Measurements from ENCODE around the gene BNIP3.
"Not testable (repeated sequence)": the region's sequence is repeated elsewhere in the genome, so short reads cannot be mapped to it uniquely, and the experiment has no call there.

Gene BNIP3

GRCh38 chr10:131977323-131978096, 4.2 kb downstream of the BNIP3 start:
- DNase-seq = no peak

- DNase-seq = no peak
These were observed 5.9 kb downstream of the BNIP3 start for GRCh38 chr10:131975796-131976195.

- DNase-seq = no peak
These were observed 6.7 kb downstream of the BNIP3 start for GRCh38 chr10:131975003-131975402.

GRCh38 chr10:131974034-131974817, 7.5 kb downstream of the BNIP3 start:
- no peak for DNase-seq

DNA sequence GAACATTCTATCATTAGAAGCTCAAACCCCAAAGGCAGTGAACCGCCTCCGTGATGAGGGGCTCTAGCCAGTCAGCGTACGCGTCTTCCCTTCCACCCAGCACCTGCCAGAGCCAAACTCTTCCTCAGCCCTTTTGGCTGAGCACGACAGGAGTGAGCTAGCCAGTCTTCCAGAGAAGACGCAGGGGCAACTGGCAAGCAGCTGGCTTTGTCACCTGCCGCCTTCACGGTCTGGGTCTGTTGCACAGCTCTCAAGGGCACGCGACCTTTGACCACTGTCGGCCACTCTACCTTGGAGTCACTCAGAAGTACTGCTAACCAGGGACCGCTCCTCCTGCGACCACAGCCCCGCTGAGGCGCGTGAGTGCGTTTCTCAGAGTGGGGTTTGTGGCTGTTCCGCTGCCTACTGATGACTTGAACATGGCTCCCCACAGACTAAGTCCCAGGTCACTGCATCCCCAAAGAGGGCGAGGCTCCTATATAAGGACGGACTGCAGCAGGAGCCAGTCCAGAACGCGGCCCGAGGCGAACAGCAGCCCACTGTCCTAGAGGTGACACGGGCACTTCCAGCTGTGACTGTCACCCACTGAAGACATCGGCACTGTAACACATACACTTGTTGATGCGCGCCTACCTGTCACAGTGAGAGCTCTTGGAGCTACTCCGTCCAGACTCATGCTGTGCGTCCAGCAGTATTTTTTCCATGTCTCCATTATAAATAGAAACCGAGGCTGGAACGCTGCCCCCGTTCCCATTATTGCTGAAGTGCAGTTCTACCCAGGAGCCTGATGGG, 8.4 kb downstream of the BNIP3 start:
- no peak for DNase-seq

DNA sequence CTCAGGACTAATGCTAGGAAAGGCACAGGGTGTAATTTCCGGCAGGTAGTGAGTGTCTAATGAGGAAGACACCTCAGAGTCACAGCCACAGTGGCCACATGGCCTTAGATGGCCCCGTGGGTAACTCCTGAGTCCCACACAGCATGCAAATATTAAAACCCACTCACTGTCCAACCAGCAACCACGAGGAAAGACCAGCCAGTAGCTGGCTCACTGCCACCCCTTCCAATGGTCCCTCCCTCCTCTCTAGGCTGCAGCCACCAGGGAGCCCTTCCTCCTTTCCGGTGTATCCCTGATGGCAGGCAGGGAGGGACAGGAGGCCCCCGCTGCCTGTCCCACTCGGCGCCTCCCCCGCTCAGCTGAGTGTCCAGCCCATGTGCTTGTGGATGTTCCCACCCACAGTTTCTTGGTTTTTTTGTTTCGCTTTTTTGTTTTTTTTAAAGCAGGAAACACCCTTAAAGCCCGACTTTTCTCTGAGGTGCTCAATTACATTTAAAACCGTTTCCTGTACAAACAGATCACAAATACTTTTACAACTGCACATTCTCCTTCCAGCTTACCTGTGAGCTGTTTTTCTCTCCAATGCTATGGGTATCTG, 9.2 kb downstream of the BNIP3 start:
- DNase-seq = no peak

DNA sequence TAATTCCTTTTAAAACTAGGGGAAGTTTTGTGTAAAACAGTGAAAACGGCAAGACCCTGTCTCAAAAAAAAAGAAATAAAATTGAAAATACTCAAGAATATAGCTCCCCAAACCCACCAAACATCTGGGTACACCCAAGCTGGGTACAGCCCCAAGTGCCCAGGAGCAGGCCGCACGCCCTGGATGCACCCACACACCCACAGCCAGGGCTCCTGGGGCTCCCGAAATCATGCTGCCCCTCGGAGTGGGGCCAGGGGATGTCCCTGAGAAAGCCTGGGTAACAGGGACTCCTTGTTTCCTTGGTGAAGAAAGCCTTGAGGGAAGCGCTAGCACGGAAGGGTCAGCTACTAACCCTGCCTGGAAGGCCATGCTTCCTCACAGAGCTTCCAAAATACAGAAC, 10.1 kb downstream of the BNIP3 start:
- DNase-seq = no peak

GRCh38 chr10:131970946-131971345, 10.8 kb downstream of the BNIP3 start:
- DNase-seq = no peak

DNA sequence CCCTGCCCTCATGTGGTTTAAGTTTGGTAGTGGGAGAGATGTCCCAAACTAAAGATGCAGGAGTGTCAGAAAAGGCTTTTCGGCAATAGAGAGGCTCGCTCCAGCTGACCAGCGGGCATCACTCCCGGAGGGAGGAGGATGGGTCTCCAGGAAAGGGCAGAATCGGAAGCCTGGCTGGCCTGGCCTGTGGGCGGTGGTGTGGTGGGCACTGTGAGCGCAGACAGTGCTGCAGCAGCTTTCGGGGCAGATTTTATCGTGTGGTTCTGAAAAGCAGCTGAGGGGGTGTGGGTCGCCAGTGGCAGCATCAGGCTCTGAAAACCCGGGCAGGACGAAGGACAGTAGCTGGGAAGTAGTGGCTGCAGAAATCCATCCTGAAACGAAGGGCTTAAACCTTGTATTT, 12.8 kb downstream of the BNIP3 start:
- no peak for DNase-seq

DNA sequence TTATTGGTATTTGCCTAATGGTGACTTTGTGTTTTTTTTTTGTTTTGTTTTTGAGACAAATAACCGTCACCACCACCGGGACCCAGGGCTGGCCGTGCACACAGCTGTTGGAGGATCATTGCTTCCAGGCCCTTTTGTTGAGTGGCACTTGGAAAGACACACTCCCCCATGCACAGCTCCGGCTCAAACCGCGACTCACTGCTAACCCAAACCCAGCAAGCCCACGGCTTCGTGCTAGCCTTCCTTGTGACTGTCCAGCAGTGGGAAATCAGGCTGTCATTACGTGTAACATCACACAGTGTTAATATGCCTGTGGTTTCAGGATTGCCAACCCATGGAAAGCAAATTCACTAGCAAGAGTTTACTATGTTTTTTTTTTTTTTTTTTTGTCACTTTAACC, 17.4 kb downstream of the BNIP3 start:
- no peak for DNase-seq

GRCh38 chr10:131963811-131964210, 17.9 kb downstream of the BNIP3 start:
- no peak for DNase-seq

DNA sequence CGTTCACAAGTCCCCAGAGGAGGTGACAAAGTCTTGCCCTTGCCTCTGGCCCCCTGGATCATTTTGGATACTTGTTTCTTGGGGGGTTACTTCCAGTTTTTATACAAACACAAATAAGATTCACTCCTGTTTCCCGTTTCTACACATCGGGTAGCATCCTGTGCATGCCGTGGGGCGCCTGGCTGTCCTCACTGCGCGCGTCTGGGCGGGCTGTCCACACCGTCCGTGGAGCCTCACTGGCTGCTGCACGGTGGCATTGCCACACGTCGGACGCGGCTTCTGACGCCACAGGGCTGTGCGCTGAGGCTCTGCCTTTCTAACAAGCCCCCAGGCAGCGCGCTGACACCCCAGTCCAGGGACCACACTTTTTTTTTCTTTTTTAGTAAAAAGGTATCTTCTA, 18.4 kb downstream of the BNIP3 start:
- no peak for DNase-seq

DNA sequence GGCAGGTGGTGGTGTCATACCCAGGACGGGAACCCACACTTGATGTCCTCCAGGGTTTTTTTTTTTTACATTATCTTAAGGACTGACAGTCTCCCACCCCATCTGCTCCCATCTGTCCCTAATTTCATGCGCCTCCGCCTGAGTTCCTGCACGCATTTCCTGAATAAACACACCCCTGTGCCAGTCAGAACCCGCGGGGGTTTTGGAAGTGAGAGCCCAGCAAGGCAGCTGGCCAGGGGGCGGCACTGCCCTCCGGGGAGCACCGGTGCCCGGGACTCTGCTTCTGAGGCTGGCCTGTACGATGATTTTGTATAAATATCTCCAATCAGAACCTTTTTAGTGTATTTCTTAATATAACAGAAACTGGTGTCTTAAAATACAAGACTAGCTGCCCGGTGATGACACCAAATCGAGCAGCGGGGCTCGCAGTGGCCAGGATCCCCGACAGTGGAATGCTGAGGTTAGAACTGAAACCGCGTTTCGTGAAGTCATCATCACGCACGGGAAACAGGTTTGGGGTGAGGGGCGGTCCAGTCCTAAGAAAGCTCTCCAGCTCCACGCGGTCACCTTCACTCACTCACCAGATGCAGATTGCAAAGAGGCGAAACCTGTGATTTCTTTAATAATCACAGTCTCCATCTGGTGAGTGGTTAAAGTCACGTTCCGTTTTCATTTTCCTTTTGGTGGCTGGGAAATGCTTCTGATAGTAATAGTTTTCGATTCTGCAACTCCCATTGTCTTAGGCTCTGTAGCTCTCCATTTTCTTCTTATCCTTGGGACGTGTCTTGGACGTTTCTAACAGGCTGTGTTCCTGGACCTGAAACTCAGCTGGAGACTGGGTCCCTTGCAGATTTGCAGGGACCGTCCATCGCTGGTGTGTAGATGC, 19.7 kb downstream of the BNIP3 start:
- no peak for DNase-seq

GRCh38 chr10:131961047-131961776, 20.5 kb downstream of the BNIP3 start:
- no peak for DNase-seq

- DNase-seq = no peak
These were observed 21.1 kb downstream of the BNIP3 start for GRCh38 chr10:131960631-131961046.

- no peak for DNase-seq
These were observed 21.9 kb downstream of the BNIP3 start for GRCh38 chr10:131959841-131960240.

DNA sequence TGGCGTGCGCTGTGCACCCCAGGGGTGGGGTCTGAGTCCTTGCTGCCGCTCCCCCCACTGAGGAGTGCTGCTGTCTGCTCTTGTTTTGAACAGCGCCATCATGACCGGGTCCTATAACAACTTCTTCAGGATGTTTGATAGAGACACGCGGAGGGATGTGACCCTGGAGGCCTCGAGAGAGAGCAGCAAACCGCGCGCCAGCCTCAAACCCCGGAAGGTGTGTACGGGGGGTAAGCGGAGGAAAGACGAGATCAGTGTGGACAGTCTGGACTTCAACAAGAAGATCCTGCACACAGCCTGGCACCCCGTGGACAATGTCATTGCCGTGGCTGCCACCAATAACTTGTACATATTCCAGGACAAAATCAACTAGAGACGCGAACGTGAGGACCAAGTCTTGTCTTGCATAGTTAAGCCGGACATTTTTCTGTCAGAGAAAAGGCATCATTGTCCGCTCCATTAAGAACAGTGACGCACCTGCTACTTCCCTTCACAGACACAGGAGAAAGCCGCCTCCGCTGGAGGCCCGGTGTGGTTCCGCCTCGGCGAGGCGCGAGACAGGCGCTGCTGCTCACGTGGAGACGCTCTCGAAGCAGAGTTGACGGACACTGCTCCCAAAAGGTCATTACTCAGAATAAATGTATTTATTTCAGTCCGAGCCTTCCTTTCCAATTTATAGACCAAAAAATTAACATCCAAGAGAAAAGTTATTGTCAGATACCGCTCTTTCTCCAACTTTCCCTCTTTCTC, 26.0 kb downstream of the BNIP3 start:
- no peak for DNase-seq

GRCh38 chr10:131954356-131954965, 27.3 kb downstream of the BNIP3 start:
- no peak for DNase-seq

DNA sequence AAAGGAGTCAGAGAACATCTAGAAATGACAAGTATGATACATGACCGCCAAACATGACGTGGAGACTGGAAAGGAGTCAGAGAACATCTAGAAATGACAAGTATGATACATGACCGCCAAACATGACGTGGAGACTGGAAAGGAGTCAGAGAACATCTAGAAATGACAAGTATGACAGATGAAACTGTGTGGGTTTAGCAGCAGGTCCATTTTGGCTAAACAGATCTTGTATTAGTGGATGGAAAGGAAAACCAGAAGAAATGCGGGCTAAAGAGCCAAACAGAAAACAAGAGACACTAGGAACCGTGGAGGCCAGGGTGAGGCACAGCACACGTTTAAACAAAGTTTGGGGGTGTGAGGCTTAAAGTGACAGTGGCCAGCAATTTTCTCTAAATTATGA, 31.8 kb downstream of the BNIP3 start:
- not testable (repeated sequence) for DNase-seq

Data from SIG-M5 (cell line).